ENCODE measurements around the gene FOXF1. TPM values are rescaled to one million over a fixed set of nuclear protein-coding genes. Genes with fewer than 3 reads are reported as not detected.

FOXF1 gene
- total and polyA plus RNA-seq, 12 donors, result 0.07 to 0.64 (median 0.27) TPM; not detected in 3

GRCh38 chr16:86498155-86498670 lies 12.1 kb upstream of the FOXF1 start:
- intact Hi-C loops (cut with DNase I), result no loop called here
- peaks cover 93% of the 10 kb centered on the region for H3K27me3 ChIP-seq
- H3K27ac ChIP-seq, result no peak overlapping the region
- H3K9me3 ChIP-seq (replicated peaks in 1 of 3), result no peaks in the 10 kb centered on the region
- no peaks in the 10 kb centered on the region for H3K4me1 ChIP-seq (replicated peaks in 1 of 2)
- TF ChIP-seq POLR2A (IDR thresholded peaks at IDR 0.05), result no peak
- TF ChIP-seq CTCF (IDR thresholded peaks at IDR 0.05), result no peak
- no peaks in the 10 kb centered on the region for H3K36me3 ChIP-seq (replicated peaks in 1 of 2)
- H3K4me3 ChIP-seq, result no peak overlapping the region
- 0 to 6% (median 4%) methylated on average over 1 to 29 of the region's 29 CpGs for WGBS, 4 donors
- DNase-seq, result no peak

- TF ChIP-seq POLR2A (IDR thresholded peaks at IDR 0.05) (no peak), CTCF (IDR thresholded peaks at IDR 0.05) (no peak)
- H3K9me3 ChIP-seq (replicated peaks in 1 of 3), result no peaks in the 10 kb centered on the region
- WGBS, 4 donors, result 3 to 8% (median 5%) methylated on average over 21 to 61 of the region's 61 CpGs
- H3K36me3 ChIP-seq (replicated peaks in 1 of 2), result no peaks in the 10 kb centered on the region
- DNase-seq, result no peak
- no peak overlapping the region for H3K4me3 ChIP-seq
- H3K27ac ChIP-seq, result no peak overlapping the region
- intact Hi-C loops (cut with DNase I), result no loop called here
- H3K4me1 ChIP-seq (replicated peaks in 1 of 2), result no peaks in the 10 kb centered on the region
- H3K27me3 ChIP-seq, result peaks cover 93% of the 10 kb centered on the region
Measured at GRCh38 chr16:86498671-86499439, 11.5 kb upstream of the FOXF1 start.

- no peak overlapping the region for H3K4me3 ChIP-seq
- WGBS, 4 donors, result 15 to 28% (median 19%) methylated on average over 4 of the region's 4 CpGs
- H3K9me3 ChIP-seq (replicated peaks in 1 of 3), result no peaks in the 10 kb centered on the region
- no peaks in the 10 kb centered on the region for H3K36me3 ChIP-seq (replicated peaks in 1 of 2)
- no peaks in the 10 kb centered on the region for H3K4me1 ChIP-seq (replicated peaks in 1 of 2)
- H3K27ac ChIP-seq, result no peak overlapping the region
- intact Hi-C loops (cut with DNase I), result no loop called here
- peaks cover 93% of the 10 kb centered on the region for H3K27me3 ChIP-seq
- no peak for DNase-seq
- no peak for TF ChIP-seq POLR2A (IDR thresholded peaks at IDR 0.05)
- no peak for TF ChIP-seq CTCF (IDR thresholded peaks at IDR 0.05)
Measured at GRCh38 chr16:86499440-86499786, 10.9 kb upstream of the FOXF1 start.

- intact Hi-C loops (cut with DNase I), result no loop called here
- H3K9me3 ChIP-seq (replicated peaks in 1 of 3), result no peaks in the 10 kb centered on the region
- no peaks in the 10 kb centered on the region for H3K4me1 ChIP-seq (replicated peaks in 1 of 2)
- WGBS, 4 donors, result 5 to 17% (median 13%) methylated on average over 8 to 16 of the region's 16 CpGs
- H3K36me3 ChIP-seq (replicated peaks in 1 of 2), result no peaks in the 10 kb centered on the region
- TF ChIP-seq POLR2A (IDR thresholded peaks at IDR 0.05) (no peak), CTCF (IDR thresholded peaks at IDR 0.05) (no peak)
- H3K27me3 ChIP-seq, result peaks cover 93% of the 10 kb centered on the region
- H3K27ac ChIP-seq, result no peak overlapping the region
- no peak overlapping the region for H3K4me3 ChIP-seq
- no peak for DNase-seq
Measured at GRCh38 chr16:86499889-86500707, 10.2 kb upstream of the FOXF1 start.
